Stimulated activated naive CD8-positive, alpha-beta T cell treated with anti-CD3 and anti-CD28 coated beads, Interleukin-15, Interleukin-2, amounts not matched to agents 100 U/mL and 50 U/mL, for 24 hours (primary cell): Measurements from ENCODE around the gene CCSER1.

Experiments
- ATAC-seq: fragments of 150-1000 bp; cut with Tn5 transposase; one replicate; pipeline ENCODE4 v1.10.0; 2021
- DNase-seq: peaks from one replicate; pipeline ENCODE4 v3.0.0; 2021

CCSER1 gene

DNA sequence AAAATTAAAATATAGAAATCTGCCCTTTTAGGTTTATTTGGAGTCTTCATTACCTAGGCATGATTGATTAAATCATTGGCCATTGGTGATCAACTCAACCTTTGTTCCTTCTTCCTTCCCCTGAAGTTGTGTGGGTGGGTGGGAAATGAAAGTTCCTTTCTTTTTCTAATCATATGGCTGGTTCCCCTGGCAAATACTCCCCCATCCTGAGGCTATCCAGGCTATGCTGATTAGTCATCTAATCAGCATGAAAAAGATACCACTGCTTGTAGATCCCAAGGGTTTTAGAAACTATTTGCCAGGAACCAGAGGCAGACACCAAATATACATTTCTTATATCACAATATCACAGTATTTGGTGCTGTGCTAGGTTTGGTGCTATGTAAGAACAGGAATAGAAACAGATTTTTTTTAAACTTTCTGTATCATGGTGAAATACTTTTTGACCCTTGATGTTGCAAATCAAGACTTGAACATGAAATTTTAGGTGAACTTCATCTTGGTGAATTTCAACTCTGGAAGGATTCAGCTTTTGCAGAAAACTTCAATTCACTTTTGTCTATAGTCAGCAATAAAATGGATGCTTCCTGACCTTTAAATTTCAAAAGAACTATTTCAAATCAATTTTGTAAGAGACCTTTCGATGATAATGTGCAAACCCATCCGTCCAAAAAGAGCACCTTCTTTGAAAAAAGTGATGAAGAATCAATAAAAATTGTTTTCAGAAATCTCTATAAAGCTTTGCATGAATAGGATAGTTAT lies 71.1 kb downstream of the CCSER1 start:
- DNase-seq: no peak
- ATAC-seq: no peak

DNA sequence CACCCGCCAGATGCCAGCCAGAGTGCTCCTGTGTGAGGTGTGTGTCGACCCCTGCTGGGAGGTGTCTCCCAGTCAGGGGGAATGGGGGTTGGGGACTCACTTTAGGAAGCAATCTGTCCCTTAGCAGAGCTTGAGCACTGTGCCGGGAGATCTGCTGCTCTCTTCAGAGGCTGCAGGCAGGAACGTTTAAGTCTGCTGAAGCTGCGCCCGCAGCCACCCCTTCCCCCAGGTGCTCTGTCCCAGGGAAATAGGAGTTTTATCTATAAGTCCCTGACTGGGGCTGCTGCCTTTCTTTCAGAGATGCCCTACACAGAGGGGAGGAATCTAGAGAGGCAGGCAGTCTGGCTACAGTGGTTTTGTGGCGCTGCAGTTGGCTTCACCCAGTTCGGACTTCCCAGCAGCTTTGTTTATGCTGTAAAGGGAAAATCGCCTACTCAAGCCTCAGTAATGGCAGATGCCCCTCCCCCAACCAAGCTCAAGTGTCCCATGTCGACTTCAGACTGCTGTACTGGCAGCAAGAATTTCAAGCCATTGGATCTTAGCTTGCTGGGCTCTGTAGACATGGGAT lies 80.8 kb downstream of the CCSER1 start:
- ATAC-seq (no peak), DNase-seq (no peak)

GRCh38 chr4:90209922-90210321 lies 82.7 kb downstream of the CCSER1 start:
- no peak for ATAC-seq
- DNase-seq: no peak

- DNase-seq (no peak), ATAC-seq (no peak)
Measured at GRCh38 chr4:90211174-90211573, 84.0 kb downstream of the CCSER1 start.

DNA sequence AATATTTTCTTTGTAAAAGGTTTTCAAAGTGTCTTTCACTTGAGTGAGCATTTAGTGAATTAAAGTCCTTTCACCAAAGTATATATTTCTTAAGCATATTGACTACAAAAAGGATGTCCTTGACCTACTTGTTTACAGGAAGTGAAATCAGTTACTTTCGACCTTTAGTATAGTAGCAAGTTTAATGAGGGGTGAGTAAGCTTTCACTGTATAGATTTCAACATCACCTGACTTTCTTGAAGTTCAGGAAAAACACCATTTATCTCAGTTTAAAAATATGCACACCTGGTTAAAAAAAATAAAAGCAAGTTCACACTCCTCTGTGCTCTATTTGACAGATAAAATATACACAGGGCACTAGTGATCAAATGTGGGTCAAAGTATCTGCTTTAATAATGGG lies 88.1 kb downstream of the CCSER1 start:
- DNase-seq: no peak
- ATAC-seq: no peak

GRCh38 chr4:90219822-90220221 lies 92.6 kb downstream of the CCSER1 start:
- DNase-seq (no peak), ATAC-seq (no peak)

- ATAC-seq: no peak
Measured at GRCh38 chr4:90220459-90220858, 93.3 kb downstream of the CCSER1 start.

DNA sequence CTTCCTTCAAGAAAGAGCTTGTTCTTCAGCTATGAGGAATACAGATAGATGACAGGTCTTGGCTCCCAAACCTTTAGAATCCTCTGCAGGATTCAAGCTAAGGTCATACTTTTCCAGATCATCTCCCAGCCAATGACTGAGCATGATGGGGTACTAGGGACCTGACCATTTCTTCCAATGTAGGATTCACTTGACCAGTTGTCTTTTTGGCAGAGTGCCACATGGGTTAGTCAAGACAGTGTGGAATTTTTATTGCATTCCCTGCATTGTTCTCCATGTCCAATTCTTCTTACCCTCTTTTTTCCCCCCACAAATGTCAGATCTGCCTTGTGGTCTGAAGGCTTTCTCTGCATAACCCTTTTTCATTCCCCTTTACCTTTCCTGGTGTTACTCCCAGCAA lies 99.5 kb downstream of the CCSER1 start:
- DNase-seq: no peak
- no peak for ATAC-seq

More at GRCh38 chr4:90220459-90220858, 93.3 kb downstream of the CCSER1 start:
- DNase-seq: no peak

- ATAC-seq (no peak), DNase-seq (no peak)
Measured at GRCh38 chr4:90227177-90227576, 100.0 kb downstream of the CCSER1 start.

GRCh38 chr4:90234916-90235547 lies 107.8 kb downstream of the CCSER1 start:
- ATAC-seq (no peak), DNase-seq (no peak)

- ATAC-seq (no peak), DNase-seq (no peak)
Measured at GRCh38 chr4:90237751-90238530, 110.7 kb downstream of the CCSER1 start.

- ATAC-seq (no peak), DNase-seq (no peak)
Measured at GRCh38 chr4:90240333-90240732, 113.1 kb downstream of the CCSER1 start.

DNA sequence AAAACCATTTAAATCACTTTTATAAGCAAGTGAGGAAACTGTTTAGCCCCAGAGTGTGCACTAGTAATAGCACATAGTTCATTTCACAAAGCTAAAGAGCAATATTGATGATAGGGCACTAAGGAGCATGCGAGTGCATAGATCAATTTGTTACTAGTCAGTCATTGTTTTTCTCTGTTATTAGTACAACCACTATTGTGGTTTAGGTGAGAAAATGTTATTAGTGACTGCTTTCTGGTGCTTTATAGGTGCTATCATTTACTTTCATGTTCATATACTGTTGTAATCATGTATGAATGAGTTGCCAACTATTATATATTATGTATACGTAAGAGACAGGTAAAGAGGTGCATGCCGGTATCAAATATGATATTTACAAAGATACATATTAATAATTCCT lies 113.8 kb downstream of the CCSER1 start:
- ATAC-seq (no peak), DNase-seq (no peak)

DNA sequence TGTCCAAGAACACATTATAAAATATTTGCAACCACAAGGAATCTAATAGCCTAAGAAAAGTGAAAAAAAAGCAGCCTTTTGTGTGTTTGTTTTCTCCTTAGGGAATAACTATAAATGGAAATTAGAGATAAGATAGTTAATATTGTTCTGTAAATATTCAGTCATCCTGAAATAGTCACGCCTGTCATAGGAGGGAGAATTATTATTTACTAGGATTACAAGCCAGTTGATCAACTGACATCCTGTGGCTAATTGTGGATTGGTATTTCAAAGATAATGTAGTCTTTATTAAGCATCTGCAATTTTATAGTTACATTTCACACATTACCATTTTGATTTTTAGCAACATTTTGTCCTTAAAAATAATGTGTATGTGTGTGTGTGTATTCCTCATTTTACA lies 118.6 kb downstream of the CCSER1 start:
- no peak for ATAC-seq
- no peak for DNase-seq

DNA sequence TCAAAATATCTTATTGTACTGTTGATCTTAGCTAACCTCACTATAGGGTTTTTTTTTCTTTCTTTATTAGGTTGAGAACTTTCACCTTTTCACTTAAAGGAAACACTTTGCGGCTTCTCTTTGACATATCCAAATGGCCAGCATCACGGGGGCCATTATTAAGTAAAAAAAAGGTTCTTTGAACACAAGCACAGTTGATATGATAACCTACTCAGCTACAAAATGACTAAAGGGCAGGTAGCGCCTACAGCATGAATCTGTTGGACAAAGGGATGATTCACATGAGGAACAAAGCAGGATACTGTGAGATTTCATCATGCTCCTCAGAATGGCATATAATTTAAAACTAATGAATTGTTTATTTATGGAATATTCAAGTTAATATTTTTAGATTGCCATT lies 119.6 kb downstream of the CCSER1 start:
- no peak for DNase-seq
- ATAC-seq: no peak

GRCh38 chr4:90254357-90254756 lies 127.2 kb downstream of the CCSER1 start:
- no peak for ATAC-seq
- no peak for DNase-seq

GRCh38 chr4:90274175-90274574 lies 147.0 kb downstream of the CCSER1 start:
- ATAC-seq (no peak), DNase-seq (no peak)

DNA sequence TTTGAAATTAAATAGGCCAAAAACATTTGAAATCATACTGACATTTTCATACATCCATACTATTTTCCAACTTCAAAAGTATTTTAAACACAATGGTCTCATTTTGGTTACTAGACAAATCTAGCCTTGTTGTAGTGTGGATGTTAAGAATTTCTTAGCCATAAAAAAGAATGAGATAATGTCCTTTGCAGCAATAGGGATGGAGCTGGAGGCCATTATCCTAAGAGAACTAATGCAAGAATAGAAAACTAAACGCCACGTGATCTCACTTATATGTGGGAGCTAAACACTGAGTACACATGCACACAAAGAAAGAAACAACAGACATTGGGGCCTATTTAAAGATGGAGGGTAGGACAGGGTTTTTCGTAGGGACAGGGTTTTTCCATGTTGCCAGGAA lies 153.8 kb downstream of the CCSER1 start:
- no peak for ATAC-seq
- no peak for DNase-seq

DNA sequence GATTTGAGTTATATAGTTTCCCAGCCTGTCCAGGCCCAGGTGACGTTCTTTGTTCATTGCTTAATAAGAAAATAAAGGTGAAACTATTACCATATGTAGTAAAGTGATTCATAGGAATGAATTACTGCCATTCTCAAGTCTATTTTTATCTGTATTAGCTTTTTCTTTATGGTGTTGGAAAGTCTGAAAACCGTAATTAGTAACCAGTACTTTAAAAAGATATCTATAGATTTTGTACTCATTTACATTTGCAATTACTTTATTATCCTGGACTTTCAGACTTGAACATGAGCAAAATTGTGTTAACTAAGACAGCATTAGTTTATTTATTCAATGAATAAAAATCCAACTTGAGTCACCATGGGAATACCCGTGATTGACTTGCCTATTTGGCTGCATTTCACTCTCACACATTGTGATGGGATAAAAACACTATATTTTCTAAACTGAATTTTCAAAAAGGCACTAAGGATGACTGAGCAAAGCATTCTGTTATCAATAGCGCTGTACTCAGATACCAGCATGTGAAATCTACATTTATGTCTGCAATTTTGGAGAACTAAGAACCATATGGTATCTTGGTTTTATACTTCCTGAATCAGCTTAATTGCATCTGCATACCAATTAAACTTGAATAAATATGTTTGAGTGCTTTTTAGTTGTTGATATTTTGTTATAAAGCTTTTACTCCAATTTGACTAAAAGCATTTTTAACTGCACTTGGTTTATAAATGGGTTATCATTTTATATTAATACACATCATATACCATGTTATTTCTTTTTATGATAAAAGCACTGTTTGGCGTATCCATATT lies 154.6 kb downstream of the CCSER1 start:
- ATAC-seq (no peak), DNase-seq (no peak)

DNA sequence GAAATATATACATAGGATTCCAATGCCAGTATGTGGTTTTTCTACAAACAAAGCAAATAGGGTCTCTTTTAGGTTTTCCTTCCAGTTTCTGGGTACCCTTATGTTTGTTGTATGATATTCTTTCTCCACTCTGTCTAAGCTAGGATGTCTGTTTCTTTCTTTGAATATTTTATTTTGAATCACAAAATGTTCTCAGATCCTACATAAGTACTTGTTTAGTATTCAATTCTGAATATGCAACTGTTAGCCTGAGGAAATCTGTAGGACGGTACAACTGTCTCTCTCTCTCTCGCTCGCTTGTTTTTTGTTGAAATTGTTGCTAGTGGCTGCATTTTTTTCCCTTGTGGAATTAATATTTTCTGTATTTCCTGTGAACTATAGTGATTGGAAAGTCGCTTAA lies 163.2 kb downstream of the CCSER1 start:
- no peak for ATAC-seq
- DNase-seq: no peak

DNA sequence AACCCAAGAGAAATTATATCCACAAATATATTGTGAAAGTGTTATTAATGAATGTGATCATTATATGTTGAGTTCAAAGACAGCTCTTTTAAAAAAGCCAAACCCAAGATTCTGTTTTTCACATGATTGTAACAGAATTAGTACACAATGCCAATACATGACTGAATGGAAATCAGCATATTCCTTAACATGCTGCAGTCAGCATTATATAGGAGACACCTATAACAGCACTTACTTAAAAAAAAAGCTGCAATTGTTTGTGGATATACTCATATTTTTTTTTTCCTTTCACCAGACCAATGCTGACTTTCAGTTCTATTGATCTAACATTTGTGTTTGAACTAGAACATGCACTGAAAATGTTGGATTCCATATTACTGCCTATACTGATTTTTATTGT lies 165.2 kb downstream of the CCSER1 start:
- DNase-seq (no peak), ATAC-seq (no peak)

DNA sequence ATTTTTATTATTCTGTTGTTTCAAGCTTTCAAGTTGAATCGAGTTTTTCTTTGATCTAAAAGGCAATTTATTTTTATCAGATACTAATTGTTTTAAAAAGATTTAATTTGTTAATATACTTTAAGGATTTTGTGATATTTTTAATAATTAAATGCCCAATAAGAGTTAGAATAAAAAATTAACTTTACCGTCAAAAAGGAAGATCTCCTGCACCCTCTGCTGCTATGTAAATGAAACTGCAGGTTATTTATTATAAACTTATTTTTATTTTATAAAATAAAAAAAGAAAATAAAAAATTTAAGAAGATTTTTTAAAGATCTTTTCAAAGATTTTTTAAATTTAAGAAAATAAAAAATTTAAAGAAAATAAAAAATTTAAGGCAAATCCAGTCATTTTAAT lies 166.1 kb downstream of the CCSER1 start:
- ATAC-seq (no peak), DNase-seq (no peak)
